Erythroblast (primary cell): Measurements from ENCODE around the gene TBC1D3B.

Source experiments
- GATA1 ChIP-seq: IDR thresholded peaks from 2 replicates; pipeline ENCODE4 v1.6.1; 2011; ENCODE audit warnings: low read depth, mild to moderate bottlenecking, control low read depth, low read length, moderate library complexity
- POLR2A ChIP-seq: IDR thresholded peaks from 2 replicates; pipeline ENCODE4 v1.6.1; 2011; ENCODE audit warnings: mild to moderate bottlenecking, low read length

- TF ChIP-seq GATA1, result no peak
- TF ChIP-seq POLR2A, result no peak
These were observed 6.0 kb upstream of the TBC1D3B start for GRCh38 chr17:36182176-36183000.
